HG02571 (cell line): ENCODE data around the gene ZFP14.
"Not testable (repeated sequence)": the region's sequence is repeated elsewhere in the genome, so short reads cannot be mapped to it uniquely, and the experiment has no call there.

Experiments used
- ATAC-seq: cut with Tn5 transposase; IDR thresholded peaks from one replicate; pipeline ENCODE4 v1.9.1; 2021; ENCODE audit warnings: mild to moderate bottlenecking, moderate library complexity; ENCODE audit not compliant: unreplicated experiment

ZFP14 gene

DNA sequence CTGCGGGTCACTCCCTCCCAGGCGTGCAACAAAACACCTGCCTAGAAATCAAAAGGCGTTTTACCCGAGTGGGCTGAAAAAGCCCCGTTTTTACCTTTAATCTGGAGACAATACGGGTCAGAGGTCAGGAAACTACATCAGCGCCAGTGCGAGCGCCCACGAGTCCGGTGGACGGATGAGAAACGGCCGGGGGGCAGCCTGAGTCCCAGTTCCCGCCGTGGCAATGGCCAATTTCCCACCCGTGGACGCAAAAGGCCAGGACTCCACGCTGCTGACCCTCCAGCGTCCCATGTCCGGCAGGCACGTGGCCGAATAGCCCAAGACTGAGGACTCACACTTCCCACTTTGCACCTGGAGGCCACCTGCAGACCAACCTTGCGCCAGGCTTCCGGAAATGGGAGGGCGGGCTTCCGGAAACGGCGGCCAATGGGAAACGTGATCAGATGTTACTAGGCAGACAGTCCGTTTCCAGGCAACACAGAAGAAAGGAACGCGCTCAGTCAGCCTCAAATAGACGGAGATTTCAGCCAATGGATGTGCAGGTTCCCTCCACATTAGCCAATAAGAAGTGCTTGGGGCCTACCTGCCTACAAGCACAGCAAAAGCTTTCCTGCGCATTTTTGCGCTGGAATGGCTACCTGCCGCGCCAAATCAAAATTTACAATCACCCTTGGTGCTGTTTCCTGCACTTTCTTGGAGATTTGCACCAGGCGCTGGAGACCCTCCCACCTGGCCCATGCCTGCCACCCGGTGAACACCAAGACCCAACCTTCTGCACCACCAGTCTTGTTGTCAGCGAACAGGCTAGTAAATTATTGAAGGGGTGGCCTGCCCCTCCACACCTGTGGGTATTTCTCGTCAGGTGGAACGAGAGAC, 47.4 kb downstream of the ZFP14 start:
- no peak for ATAC-seq

DNA sequence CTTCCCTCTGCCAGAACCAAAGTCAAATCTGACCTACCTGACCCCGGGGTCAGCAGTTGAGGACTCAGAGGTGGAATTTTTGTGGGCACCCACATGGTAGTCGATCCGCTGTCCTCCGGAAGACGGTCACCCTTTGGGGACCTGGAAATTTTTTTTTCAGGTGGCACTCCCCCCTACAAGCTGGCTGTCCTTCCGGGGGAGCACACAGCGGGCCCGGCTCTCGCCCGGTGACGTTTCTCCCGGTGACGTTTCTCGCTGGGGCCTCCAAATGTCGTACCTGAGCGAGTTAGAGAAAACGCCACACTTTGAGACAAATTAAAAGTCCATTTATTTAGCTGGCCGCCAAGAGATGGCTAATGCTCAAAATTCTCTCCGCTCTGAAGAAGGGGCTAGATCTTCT, 48.8 kb downstream of the ZFP14 start:
- no peak for ATAC-seq

DNA sequence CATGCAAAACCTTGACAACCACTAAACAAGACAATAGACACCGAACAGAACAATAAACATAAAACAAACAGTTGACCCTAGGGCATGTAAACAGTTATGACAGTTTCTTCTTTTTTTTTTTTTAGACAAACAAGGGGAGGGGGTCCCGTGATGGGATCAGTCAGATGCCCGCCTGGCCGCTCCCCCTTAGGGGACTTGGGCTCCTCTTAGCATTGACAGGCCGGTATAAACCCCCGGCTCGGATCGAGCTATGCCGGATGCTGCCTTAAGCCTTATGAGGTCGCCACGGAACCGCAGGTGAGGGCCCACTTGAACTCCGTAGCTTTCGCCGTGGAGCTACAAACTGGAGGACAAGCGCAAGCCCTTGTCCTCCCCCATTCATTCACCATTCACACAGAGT, 49.5 kb downstream of the ZFP14 start:
- not testable (repeated sequence) for ATAC-seq

DNA sequence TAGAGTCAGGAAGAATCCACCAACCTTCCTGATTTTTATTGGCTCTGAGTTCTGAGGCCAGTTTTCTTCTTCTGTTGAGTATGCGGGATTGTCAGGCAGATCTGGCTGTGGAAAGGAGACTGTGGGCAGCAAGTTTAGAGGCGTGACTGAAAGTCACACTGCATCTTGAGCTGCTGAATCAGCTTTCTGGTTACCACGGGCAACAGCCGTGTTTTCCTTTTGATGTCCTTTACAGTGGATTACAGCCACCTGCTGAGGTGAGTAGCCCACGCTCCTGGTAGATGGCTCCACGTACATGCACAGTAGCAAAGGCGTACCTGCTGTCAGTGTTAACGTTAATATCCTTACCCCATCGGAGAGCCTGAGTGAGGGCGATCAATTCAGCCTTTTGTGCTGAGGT, 52.4 kb downstream of the ZFP14 start:
- ATAC-seq: not testable (repeated sequence)

DNA sequence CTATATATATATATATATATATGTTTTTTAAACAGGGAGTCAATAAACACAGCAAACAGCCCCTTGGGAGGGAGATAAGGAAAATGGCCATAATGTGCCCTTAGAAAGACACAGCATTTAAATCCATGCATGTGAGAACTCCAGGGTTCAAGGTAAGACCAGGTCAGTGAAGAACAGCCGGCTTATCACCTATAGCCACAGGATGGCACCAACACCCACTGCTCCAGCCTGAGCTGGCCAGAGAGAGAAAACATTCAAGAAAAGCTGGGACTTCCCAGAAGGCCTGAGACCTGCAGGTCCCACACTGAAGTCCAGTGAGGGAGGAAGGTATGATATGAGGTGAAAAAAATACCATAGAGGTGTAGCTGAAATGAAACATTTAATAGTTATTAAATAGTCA, 63.8 kb downstream of the ZFP14 start:
- ATAC-seq: not testable (repeated sequence)

DNA sequence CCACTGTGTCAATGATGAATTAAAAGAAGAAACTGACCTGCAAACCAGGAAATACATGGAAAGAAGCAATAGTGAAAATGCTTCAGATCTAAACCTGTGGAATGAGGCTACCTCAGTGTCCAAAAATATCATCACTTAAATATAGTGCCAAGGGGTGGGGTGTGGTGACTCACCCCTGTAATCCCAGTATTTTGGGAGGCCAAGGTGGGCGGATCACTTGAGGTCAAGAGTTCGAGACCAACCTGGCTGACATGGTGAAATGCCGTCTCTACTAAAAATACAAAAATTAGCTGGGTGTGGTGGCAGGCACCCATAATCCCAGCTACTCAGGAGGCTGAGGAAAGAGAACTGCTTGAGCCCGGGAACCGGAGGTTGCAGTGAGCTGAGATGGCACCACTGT, 64.9 kb downstream of the ZFP14 start:
- ATAC-seq: not testable (repeated sequence)

DNA sequence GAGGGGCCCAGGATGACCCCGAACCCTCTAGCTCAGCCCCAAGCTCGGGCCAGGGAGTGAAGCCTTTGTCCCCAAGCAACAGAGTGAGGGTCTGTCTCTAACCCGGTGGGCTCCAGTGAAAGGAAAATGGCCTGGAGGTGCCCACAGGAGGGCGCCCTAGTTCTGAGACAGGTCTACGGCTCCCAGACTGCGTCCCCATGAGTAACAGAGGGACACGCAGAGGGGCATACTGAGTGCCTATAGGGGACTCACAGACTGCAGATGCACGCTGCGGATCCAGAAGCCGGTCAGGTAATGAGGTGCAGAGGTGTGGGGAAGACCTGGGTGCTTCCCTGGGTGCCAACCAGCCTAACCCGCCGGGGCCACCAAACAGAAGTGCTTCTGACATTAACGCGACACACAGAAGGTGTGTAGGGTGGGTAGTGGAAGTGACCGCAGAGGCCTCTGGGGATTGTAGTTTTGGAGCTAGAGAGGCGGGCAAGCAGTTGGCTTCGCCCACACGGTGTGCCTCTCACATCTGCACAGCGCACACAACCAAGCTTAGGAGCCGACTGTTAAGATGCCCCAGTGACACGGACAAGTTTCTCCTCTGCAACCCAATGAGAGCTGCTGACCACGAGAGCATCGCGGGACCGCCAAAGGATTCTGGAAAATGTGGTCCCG, 67.8 kb downstream of the ZFP14 start:
- ATAC-seq: not testable (repeated sequence)

DNA sequence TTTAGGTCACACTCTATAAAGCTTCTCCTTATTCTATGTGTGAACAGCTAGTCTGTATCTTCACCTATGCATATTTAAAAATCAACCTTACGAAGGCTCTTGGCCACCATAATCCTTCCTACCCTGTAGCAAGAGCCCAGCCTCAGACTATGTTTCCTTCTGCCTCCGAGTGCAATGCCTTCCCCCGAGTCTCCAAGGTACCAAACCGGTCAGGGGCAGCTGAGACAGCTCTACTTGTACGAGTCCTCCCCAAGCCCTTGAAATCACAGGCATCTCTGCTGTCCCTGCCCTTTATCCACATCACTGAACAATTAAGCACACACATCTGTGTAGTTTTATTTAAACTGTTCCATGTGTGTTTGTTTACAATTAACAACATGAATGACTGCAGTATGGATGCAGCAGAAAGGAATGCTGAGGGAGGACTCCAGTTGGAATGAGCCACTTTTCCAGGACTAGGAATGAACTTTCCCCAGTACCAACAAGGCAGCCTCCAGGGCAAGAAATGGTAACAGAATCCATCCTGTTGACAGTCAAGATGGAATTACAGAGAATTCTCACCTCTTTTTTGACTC, 68.5 kb downstream of the ZFP14 start:
- ATAC-seq: not testable (repeated sequence)

DNA sequence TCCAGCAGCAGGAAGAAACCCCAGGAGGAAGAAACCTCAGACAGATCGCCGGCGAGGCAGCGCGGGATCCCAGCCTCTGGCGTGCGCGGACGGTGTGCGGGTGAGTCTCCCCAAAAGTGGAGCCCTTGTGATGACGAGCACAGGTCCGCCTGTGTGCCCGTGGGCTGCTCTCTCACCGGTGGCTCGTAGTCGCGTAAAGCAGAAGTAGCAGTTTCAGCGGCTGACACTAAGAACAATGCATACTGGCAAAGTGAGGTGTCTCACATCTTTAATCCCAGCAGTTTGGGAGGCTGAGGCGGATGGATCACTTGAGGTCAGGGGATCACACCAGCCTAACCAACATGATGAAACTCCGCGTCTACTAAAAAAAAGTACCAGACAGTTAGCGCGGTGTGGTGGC, 69.2 kb downstream of the ZFP14 start:
- not testable (repeated sequence) for ATAC-seq

DNA sequence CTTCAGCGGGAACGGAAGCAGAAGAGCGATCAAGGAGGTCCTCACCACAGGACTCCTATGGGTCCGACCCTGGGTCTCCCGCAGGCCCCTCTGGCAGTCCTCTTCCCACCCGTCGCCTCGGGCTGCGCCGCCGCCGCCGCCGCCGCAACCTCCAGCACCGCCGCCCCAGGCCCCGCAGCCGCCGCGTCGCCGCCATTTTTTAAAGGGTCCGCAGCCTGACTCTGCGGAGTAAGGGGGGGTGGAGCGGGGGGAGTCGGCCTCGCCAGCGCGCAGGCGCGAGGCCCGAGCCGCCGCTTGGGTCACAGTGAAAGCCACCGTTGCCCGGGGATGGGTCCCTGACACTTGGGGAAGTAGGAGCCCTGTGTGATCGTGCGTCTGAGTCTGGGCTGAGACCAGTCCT, 69.7 kb downstream of the ZFP14 start:
- not testable (repeated sequence) for ATAC-seq

DNA sequence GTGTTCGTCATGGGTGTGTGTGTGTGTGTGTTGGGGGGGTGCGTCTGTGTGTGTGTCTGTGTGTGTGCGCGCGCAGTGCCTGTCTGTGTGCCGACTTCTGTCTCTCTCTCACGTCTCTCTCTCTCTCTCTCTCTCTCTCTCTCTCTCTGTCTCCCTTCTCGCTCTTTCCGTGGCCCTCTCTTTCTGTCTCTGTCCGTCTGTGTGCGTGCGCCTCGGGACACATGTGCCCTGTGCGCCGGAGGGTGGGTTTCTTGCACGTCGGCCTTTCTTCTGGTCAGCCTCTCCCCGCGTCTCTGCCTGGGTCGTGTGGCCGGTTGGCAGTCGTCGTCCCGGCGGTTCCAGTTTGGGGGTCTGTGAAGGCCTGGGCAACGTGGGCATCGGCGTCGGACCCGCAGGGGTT, 86.7 kb downstream of the ZFP14 start:
- ATAC-seq: not testable (repeated sequence)
